PFSK-1 (cell line): ENCODE data around the gene OPA1. TPM values are rescaled to one million over a fixed set of nuclear protein-coding genes. Genes with fewer than 3 reads are reported as not detected.

ENCODE experiments used
- FOXP2 ChIP-seq: optimal IDR thresholded peaks from 2 replicates; pipeline ENCODE3; 2011; ENCODE audit warnings: borderline replicate concordance, control low read depth, inconsistent platforms; ENCODE audit not compliant: insufficient read depth; ENCODE audit errors: extremely low read length, extremely low read depth
- POLR2AphosphoS5 ChIP-seq: IDR thresholded peaks from 2 replicates; pipeline ENCODE4 v1.6.1; 2012; ENCODE audit warnings: low read depth, mild to moderate bottlenecking, control low read depth, low read length, moderate library complexity
- REST ChIP-seq, 2 experiments: IDR thresholded peaks; 2 replicates each; pipeline versions ENCODE4 v1.6.1 to v1.8.0; 2011 to 2012; ENCODE audit warnings: low read depth in 2 of 2, low read length in 2 of 2, control low read depth in 1 of 2, inconsistent platforms in 1 of 2, mild to moderate bottlenecking in 1 of 2, moderate library complexity in 1 of 2; ENCODE audit not compliant: insufficient read depth in 1 of 2
- SIN3A ChIP-seq: IDR thresholded peaks from 2 replicates; pipeline ENCODE4 v1.6.1; 2012; ENCODE audit warnings: mild to moderate bottlenecking, low read length, moderate library complexity, borderline replicate concordance; ENCODE audit not compliant: insufficient read depth
- TAF1 ChIP-seq: IDR thresholded peaks from 2 replicates; pipeline ENCODE4 v1.6.1; 2012; ENCODE audit warnings: low read length, control low read depth, borderline replicate concordance; ENCODE audit not compliant: insufficient read depth
- polyA plus RNA-seq: library from polyadenylated mRNA; unstranded; fragments of >200 nt; gene quantifications from one replicate; pipeline ENCODE4 v1.2.1, GENCODE V29; 2012; ENCODE audit warnings: low read depth, missing spikeins; ENCODE audit not compliant: insufficient read length

The OPA1 gene
- 19.3 TPM for polyA plus RNA-seq

DNA sequence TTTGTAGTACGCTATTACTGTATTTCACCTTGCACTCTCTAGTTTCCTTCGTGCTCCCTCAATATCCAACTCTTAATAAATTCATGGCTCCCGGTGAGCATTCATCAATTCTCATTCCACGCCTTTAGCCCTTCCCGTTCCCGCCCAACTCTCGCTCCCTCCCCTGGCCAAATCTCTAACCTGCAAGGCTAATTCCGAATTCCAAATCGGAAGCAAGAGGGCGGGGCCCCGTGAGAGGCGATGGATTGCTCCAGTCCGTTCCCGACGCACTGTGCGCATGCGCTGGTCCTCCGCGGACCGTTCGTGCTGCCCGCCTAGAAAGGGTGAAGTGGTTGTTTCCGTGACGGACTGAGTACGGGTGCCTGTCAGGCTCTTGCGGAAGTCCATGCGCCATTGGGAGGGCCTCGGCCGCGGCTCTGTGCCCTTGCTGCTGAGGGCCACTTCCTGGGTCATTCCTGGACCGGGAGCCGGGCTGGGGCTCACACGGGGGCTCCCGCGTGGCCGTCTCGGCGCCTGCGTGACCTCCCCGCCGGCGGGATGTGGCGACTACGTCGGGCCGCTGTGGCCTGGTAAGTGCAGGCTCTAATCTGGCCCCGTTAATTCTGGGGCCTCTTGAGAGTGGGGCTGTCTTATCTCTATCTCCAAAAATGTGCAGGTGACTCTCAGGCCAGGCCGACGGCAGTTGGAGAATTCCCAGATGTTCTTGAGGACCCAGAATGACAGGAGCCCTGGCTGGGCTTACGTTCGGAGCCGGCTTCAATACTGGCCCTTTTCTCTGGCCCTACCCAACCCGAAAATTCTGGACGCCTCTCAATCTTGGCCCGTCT lies at the start of gene OPA1:
Gene OPA1, plus strand, starts transcription at position 368 of the 827 bp plus-strand sequence. Its CDS starts 170 bp downstream, at position 538.
- TF ChIP-seq TAF1, result peak; percentile 64; the same call in 1 of the 2 replicates
- 0 out of 4 replicates have a peak, but pooled peaks of 1 of the 2 experiments have one; percentile 49 for TF ChIP-seq REST (IDR thresholded peaks at IDR 0.05; ENCODE audit: insufficient read depth in 1 of 2, low read depth in 2 of 2, low read length in 2 of 2)
- TF ChIP-seq POLR2AphosphoS5, result peak; percentile 78
- TF ChIP-seq FOXP2, result peak; percentile 99
- peak; percentile 36; the same call in 1 of the 2 replicates for TF ChIP-seq SIN3A

- no peak for TF ChIP-seq TAF1
- TF ChIP-seq REST (IDR thresholded peaks at IDR 0.05; ENCODE audit: insufficient read depth in 1 of 2, low read depth in 2 of 2, low read length in 2 of 2), result no peak
- TF ChIP-seq FOXP2, result no peak
- no peak for TF ChIP-seq SIN3A
- no peak for TF ChIP-seq POLR2AphosphoS5
Observed at GRCh38 chr3:193544289-193544688, 48.7 kb upstream of the OPA1 start.

DNA sequence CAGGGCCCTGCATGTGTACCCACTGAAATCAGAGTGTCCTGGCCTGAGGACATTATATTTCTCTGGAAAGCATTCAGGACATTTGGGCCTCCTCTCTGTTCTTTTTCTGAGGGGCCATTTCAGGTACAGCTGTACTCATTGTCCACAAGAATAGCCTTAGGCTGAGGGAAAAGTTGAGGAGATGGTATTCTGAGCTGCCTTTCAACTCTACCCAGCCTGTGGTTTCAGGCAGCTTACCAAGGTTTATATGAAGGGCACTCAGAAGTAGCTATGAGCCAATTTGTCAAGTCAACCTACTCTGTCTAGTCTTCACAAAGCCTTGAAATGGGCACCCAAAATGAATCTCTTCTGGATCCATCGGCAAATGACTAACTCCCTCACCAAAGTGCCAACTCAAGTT lies 47.7 kb upstream of the OPA1 start:
- no peak for TF ChIP-seq TAF1
- no peak for TF ChIP-seq REST (IDR thresholded peaks at IDR 0.05; ENCODE audit: insufficient read depth in 1 of 2, low read depth in 2 of 2, low read length in 2 of 2)
- TF ChIP-seq POLR2AphosphoS5, result no peak
- TF ChIP-seq FOXP2, result no peak
- TF ChIP-seq SIN3A, result no peak

GRCh38 chr3:193546129-193546528 lies 46.9 kb upstream of the OPA1 start:
- TF ChIP-seq SIN3A, result no peak
- no peak for TF ChIP-seq REST (IDR thresholded peaks at IDR 0.05; ENCODE audit: insufficient read depth in 1 of 2, low read depth in 2 of 2, low read length in 2 of 2)
- TF ChIP-seq TAF1, result no peak
- TF ChIP-seq POLR2AphosphoS5, result no peak
- no peak for TF ChIP-seq FOXP2
